ENCODE data around the gene RRP36. TPM values are rescaled to one million over a fixed set of nuclear protein-coding genes. Genes with fewer than 3 reads are reported as not detected.

The RRP36 gene
- total RNA-seq, 1 experiment from 2014 or later = 63.4 TPM

DNA sequence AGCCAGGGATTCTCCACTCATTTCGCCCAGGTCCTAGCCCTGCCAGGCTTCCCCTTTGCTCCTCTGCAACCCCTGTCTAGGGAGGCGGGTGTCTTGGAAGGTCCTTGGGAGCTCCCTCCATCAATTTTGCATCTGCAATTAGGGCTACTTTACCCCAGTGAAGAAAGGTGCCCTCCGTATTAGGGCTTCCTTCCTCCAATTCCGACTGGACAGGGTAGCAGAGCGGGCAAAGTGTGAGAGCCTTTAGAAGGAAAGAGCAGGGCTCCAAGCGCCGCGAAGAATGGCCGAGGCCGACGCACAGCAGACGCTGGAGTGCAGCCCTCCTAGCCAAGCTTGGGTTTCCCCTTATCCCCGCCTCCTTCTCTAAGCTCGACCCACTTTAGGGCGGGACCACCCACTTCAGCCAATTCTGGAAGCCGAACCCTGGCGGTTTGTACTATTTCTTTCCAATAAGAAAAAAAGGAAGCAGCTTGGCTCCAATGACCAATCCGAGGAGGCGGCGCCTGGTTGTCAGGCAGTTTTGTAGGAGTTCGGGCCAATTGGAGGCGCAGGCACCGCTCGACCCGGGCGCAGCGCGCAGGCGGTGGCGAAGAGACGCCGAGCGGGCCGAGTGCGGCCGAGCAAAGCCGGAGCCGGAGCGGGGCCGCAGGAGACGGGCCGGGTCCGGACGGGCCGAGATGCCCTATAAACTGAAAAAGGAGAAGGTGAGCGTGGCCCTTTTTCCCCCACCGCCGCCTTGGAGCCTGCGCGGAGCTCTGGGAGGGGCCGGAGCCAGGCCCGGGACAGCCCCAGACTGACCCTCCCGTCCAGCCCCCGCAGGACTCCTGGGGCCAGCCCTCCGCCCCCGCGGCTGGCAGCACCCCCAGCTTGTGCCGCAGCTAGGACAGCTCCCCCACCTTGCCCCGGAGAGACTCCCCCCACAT, 37.2 kb upstream of the RRP36 start, which contains the start of gene PPP2R5D:
Gene PPP2R5D (plus strand): TSS at position 570 of the 923 bp plus-strand sequence. CDS start 108 bp downstream, at position 678.
- peaks cover 0 to 3% of the 10 kb centered on the region in 2 experiments; a peak in 1 of 4 replicates for H3K36me3 ChIP-seq (ENCODE audit: control insufficient read depth in 1 of 2, insufficient read depth in 2 of 2, low read length in 2 of 2)
- H4K20me1 ChIP-seq (ENCODE audit: insufficient read depth) = no peaks in the 10 kb centered on the region
- DNase-seq (ENCODE audit: low read depth, low spot score) (peak; percentile 97), ATAC-seq (peak; percentile 93)
- peak within 1 kb of the TSS; percentile 73 for H3K27ac ChIP-seq (ENCODE audit: low read depth, low read length)
- H3K27me3 ChIP-seq (ENCODE audit: insufficient read depth, low read length) = no peaks in the 10 kb centered on the region
- H3K4me3 ChIP-seq (replicated peaks in 1 of 2; ENCODE audit: low read depth in 1 of 2, low read length in 2 of 2) = peak within 1 kb of the TSS; percentile 82 to 85
- H3K9ac ChIP-seq (ENCODE audit: low read length) = peak within 1 kb of the TSS; percentile 82
- peaks cover 6 to 27% of the 10 kb centered on the region in 2 experiments; a peak in 3 of 4 replicates for H3K4me1 ChIP-seq (ENCODE audit: control insufficient read depth in 1 of 2, insufficient read depth in 2 of 2, low read length in 2 of 2)
- H3K79me2 ChIP-seq (ENCODE audit: insufficient read depth, low read length) = peaks cover 31% of the 10 kb centered on the region
- intact Hi-C loops (cut with micrococcal nuclease) = no loop called here
- no peaks in the 10 kb centered on the region for H3K9me3 ChIP-seq (ENCODE audit: control insufficient read depth in 1 of 2, insufficient read depth in 1 of 2, low read depth in 1 of 2, low read length in 2 of 2)
- POLR2A ChIA-PET = interaction anchor here (0.6 to 1.8 kb wide), 17 partner anchors 10 to 190 kb away, joined by 3 to 14 read pairs (median 4); partner anchors contain the start of genes CNPY3, CUL7, KLC4 and KLHDC3
- RAD21 ChIA-PET (ENCODE audit: low non-redundant PET in 1 of 2, low total read pairs in 2 of 2, uncharacterized antibody in 2 of 2, unreplicated experiment in 2 of 2) = interaction anchor here (0.5 to 0.7 kb wide), 2 partner anchors 14 to 55 kb away, joined by 3 read pairs; partner anchors contain the start of gene CNPY3 (in 1 of the 2)
- no TSS peak for BruUV-seq (replicated peaks)
- CTCF ChIA-PET = interaction anchor here (1.1 to 1.5 kb wide), 4 partner anchors 12 to 30 kb away, joined by 3 to 12 read pairs (median 4); partner anchors contain the start of genes KLHDC3 and MEA1
- peak within 1 kb of the TSS; percentile 58 for H2AFZ ChIP-seq (ENCODE audit: low read depth, low read length, poor library complexity, severe bottlenecking)
- peak within 1 kb of the TSS; percentile 93 for H3K4me2 ChIP-seq (ENCODE audit: low read length)
- TF ChIP-seq ZNF274 (IDR thresholded peaks at IDR 0.05; ENCODE audit: low read depth, low read length) (no peak), FOSL1 (IDR thresholded peaks at IDR 0.05; ENCODE audit: low read depth) (no peak), SRF (IDR thresholded peaks at IDR 0.05; ENCODE audit: low read depth) (peak; percentile 56; the same call in 1 of the 2 replicates), SIN3A (IDR thresholded peaks at IDR 0.05; ENCODE audit: low read depth) (peak; percentile 40; the same call in 1 of the 2 replicates), EGR1 (IDR thresholded peaks at IDR 0.05; ENCODE audit: low read depth) (peak; percentile 79), ZFX (IDR thresholded peaks at IDR 0.05) (peak; percentile 51; the same call in 1 of the 2 replicates), POLR2A (IDR thresholded peaks at IDR 0.05; ENCODE audit: borderline replicate concordance, extremely low read depth, insufficient read depth, insufficient read length) (peak; percentile 85), POLR2AphosphoS5 (IDR thresholded peaks at IDR 0.05; ENCODE audit: low read depth, low read length) (peak; percentile 96), SP1 (IDR thresholded peaks at IDR 0.05; ENCODE audit: low read depth) (peak; percentile 60; the same call in 1 of the 2 replicates)
- TF ChIP-seq, protein P1, sequence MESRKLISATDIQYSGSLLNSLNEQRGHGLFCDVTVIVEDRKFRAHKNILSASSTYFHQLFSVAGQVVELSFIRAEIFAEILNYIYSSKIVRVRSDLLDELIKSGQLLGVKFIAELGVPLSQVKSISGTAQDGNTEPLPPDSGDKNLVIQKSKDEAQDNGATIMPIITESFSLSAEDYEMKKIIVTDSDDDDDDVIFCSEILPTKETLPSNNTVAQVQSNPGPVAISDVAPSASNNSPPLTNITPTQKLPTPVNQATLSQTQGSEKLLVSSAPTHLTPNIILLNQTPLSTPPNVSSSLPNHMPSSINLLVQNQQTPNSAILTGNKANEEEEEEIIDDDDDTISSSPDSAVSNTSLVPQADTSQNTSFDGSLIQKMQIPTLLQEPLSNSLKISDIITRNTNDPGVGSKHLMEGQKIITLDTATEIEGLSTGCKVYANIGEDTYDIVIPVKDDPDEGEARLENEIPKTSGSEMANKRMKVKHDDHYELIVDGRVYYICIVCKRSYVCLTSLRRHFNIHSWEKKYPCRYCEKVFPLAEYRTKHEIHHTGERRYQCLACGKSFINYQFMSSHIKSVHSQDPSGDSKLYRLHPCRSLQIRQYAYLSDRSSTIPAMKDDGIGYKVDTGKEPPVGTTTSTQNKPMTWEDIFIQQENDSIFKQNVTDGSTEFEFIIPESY (IDR thresholded peaks at IDR 0.05; ENCODE audit: extremely low read depth, insufficient replicate concordance, low read length) = peak; percentile 23
- no peaks in the 10 kb centered on the region for H3K9me2 ChIP-seq (ENCODE audit: insufficient read depth)
